Measurements from ENCODE around the gene GARIN5A. TPM values are rescaled to one million over a fixed set of nuclear protein-coding genes. Genes with fewer than 3 reads are reported as not detected.

The GARIN5A gene
- total and polyA plus RNA-seq, 7 donors: 0.36 to 7.1 (median 1.6) TPM; not detected in 2

GRCh38 chr19:50490991-50491472 lies 14.4 kb upstream of the GARIN5A start:
- Histone ChIP-seq H3K27me3 (peaks cover 13 to 57% (median 41%) of the 10 kb centered on the region in 3 donors), H3K4me3 (no peak overlapping the region), H3K27ac (no peak overlapping the region), H3K9me3 (no peaks in the 10 kb centered on the region), H3K36me3 (peaks cover 0 to 4% (median 0%) of the 10 kb centered on the region in 4 donors), H3K4me1 (no peaks in the 10 kb centered on the region)
- WGBS, 2 donors: 43 to 48% methylated on average over 26 of the region's 26 CpGs
- DNase-seq: peak; percentile 36
- TF ChIP-seq CTCF (IDR thresholded peaks at IDR 0.05) (no peak), POLR2AphosphoS5 (IDR thresholded peaks at IDR 0.05) (no peak), POLR2A (IDR thresholded peaks at IDR 0.05) (no peak), EP300 (IDR thresholded peaks at IDR 0.05) (no peak)
- intact Hi-C loops (cut with DNase I): no loop called here

GRCh38 chr19:50490411-50490811 lies 13.8 kb upstream of the GARIN5A start:
- Histone ChIP-seq H3K4me1 (no peaks in the 10 kb centered on the region), H3K27me3 (peaks cover 13 to 60% (median 41%) of the 10 kb centered on the region in 3 donors), H3K36me3 (peaks cover 0 to 5% (median 0%) of the 10 kb centered on the region in 4 donors), H3K27ac (no peak overlapping the region), H3K4me3 (no peak overlapping the region), H3K9me3 (no peaks in the 10 kb centered on the region)
- intact Hi-C loops (cut with DNase I): no loop called here
- TF ChIP-seq POLR2AphosphoS5 (IDR thresholded peaks at IDR 0.05): no peak
- no peak for TF ChIP-seq CTCF (IDR thresholded peaks at IDR 0.05)
- TF ChIP-seq EP300 (IDR thresholded peaks at IDR 0.05): no peak
- TF ChIP-seq POLR2A (IDR thresholded peaks at IDR 0.05): no peak
- DNase-seq: peak; percentile 58
- WGBS, 2 donors: 96 to 97% methylated on average over 18 of the region's 18 CpGs

GRCh38 chr19:50489461-50490011 lies 12.9 kb upstream of the GARIN5A start:
- H3K27ac ChIP-seq: no peak overlapping the region
- no peaks in the 10 kb centered on the region for H3K4me1 ChIP-seq
- WGBS, 2 donors: 66 to 82% methylated on average over 24 of the region's 24 CpGs
- intact Hi-C loops (cut with DNase I): no loop called here
- no peaks in the 10 kb centered on the region for H3K9me3 ChIP-seq
- H3K4me3 ChIP-seq: no peak overlapping the region
- H3K36me3 ChIP-seq: peaks cover 0 to 13% (median 0%) of the 10 kb centered on the region in 4 donors
- DNase-seq: peak; percentile 56
- peaks cover 13 to 60% (median 41%) of the 10 kb centered on the region in 3 donors for H3K27me3 ChIP-seq
- TF ChIP-seq POLR2AphosphoS5 (IDR thresholded peaks at IDR 0.05): no peak
- no peak for TF ChIP-seq POLR2A (IDR thresholded peaks at IDR 0.05)
- TF ChIP-seq CTCF (IDR thresholded peaks at IDR 0.05): no peak
- TF ChIP-seq EP300 (IDR thresholded peaks at IDR 0.05): no peak

GRCh38 chr19:50488389-50489194 lies 11.9 kb upstream of the GARIN5A start:
- H3K27me3 ChIP-seq: peaks cover 13 to 60% (median 41%) of the 10 kb centered on the region in 3 donors
- intact Hi-C loops (cut with DNase I): no loop called here
- peak; percentile 27 for DNase-seq

More at GRCh38 chr19:50488389-50489194, 11.9 kb upstream of the GARIN5A start:
- TF ChIP-seq CTCF (IDR thresholded peaks at IDR 0.05) (no peak), POLR2A (IDR thresholded peaks at IDR 0.05) (no peak), EP300 (IDR thresholded peaks at IDR 0.05) (no peak), POLR2AphosphoS5 (IDR thresholded peaks at IDR 0.05) (no peak)
- H3K27ac ChIP-seq: no peak overlapping the region
- H3K9me3 ChIP-seq: no peaks in the 10 kb centered on the region
- no peak overlapping the region for H3K4me3 ChIP-seq
- 39 to 69% methylated on average over 13 of the region's 13 CpGs for WGBS, 2 donors
- peaks cover 0 to 15% (median 0%) of the 10 kb centered on the region in 4 donors for H3K36me3 ChIP-seq
- no peaks in the 10 kb centered on the region for H3K4me1 ChIP-seq

Data from sigmoid colon (tissue), 7 donors.